ENCODE results near the gene EEFSEC.

GRCh38 chr3:128269796-128270195, 116.5 kb downstream of the EEFSEC start:
- no peak for TF ChIP-seq POLR2AphosphoS5 (IDR thresholded peaks at IDR 0.05; ENCODE audit: low read depth, low read length)
- TF ChIP-seq POLR2A (IDR thresholded peaks at IDR 0.05; ENCODE audit: low read depth, low read length): no peak

Data from GM12892 (cell line).